NCI-H1105 (cell line): ENCODE measurements around the gene SFMBT2.
"Not testable (repeated sequence)": the region's sequence is repeated elsewhere in the genome, so short reads cannot be mapped to it uniquely, and the experiment has no call there.

Source experiments
- DNase-seq: peaks from one replicate; lab custom pipeline; 2025; lab: John Stamatoyannopoulos, UW

The SFMBT2 gene

DNA sequence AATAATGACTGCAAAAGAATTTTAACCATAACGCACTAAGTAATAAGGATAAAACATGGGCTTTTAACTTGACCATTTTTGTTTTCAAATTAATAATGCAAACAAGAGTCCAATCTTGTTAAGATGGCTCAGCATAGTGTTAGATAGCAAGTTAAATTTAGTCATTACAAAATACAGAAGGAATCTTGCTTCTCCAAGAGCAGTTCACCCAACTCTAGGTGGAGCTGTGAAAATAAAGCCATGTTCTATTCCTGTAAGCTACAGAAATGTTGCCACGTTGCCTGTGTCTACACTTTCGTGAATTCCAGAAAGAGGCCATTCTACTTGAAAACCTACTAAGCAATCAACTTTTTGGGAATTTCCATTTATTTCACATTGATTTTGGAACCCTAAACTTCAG, 191.9 kb downstream of the SFMBT2 start:
- no peak for DNase-seq

GRCh38 chr10:7212696-7213095, 198.1 kb downstream of the SFMBT2 start:
- not testable (repeated sequence) for DNase-seq

GRCh38 chr10:7211857-7212577, 198.8 kb downstream of the SFMBT2 start:
- DNase-seq = no peak

- no peak for DNase-seq
Observed at GRCh38 chr10:7210516-7210915, 200.3 kb downstream of the SFMBT2 start.

DNA sequence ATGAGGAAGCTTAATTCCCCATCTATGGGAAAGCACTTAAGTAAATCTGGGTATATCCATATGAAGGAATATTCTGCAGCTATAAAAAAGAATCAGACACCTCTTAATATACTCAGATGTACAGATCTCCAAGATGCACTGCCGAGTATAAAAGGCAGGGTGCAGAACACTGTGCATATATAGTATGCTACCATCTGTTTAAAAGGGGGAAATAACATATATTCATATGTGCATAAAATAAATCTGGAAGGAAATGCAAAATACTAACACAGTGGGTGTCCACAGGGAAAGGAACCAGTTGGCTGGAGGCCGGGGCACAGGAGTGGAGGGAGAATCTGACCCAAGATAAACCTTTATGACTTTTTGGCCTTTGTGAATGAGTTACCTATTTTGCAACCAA, 201.4 kb downstream of the SFMBT2 start:
- no peak for DNase-seq

DNA sequence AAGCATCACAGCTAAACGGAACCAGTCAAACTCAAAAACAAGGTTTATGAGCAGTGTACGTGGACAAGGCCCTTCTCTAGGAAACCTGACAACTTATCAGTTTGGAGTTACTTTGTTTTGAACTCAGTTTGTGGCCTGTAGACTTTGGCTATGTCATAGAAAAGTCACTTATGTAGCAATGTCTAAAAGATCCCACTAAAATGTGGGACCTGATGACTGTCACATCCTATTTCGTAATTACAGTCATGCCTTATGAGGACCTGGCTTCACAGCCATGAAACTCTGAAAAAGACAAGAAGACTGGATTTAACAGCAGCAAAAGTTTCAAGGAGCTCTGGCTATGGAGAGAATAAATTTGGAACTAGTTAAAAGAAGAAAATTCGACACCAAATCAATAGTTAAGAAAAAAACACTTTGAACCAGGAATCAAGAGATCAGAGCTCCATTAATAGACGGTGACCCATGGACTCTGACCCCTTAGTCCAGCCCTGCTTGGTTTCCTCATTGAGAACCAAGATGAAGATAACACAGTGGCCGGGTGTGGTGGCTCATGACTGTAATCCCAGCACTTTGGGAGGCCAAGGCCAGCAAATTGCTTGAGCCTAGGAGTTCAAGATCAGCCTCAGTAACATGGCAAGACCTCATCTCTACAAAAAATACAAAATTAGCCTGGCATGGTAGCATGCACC, 204.3 kb downstream of the SFMBT2 start:
- no peak for DNase-seq

- no peak for DNase-seq
Observed at GRCh38 chr10:7205656-7206055, 205.2 kb downstream of the SFMBT2 start.

GRCh38 chr10:7202793-7203355, 208.0 kb downstream of the SFMBT2 start:
- no peak for DNase-seq

DNA sequence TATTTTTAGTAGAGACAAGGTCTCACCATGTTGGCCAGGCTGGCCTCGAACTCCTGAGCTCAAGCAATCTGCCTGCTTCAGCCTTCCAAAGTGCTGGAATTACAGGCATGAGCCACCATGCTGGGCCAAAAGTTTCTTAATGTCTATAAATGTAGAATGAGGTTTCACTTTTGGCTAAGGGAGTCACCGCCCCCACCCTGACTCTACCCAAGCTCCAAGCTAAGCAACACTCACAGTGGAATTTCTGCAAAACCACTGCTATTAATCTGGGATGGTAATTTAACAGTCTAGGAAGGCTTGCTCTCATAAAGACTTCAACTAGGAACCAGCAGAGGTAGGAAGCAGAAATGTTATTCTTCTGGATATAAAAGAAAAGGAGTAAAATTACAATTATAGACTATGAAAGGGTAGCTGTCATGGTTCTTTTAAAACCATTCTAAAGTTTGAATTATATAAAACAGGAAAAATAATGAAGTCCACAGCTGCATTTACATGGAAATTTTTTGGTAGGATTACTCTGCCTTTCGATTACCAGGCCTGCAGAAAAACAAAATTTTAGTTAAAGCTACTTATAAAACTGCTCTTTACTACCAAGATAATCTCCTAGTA, 211.6 kb downstream of the SFMBT2 start:
- DNase-seq = no peak

DNA sequence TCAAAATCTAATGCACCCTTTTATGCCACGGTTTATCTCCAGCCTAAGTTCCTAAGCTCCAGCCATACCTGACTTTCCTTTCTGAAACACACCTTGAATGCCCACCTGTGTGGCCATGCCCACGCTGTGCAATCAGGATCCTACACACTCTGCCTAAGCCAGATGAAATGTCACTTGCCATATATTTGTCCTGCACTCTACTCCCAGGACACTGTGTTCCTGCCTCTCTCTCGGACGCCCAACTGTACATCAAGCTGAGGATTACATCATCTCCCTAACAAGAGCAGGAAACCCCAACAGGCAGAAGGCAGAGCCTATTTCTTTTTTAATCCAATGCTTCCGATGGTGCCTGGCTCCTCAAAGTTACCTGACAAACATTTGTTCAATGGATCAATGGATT, 214.6 kb downstream of the SFMBT2 start:
- DNase-seq = no peak

GRCh38 chr10:7195118-7195517, 215.7 kb downstream of the SFMBT2 start:
- DNase-seq = no peak

- no peak for DNase-seq
Observed at GRCh38 chr10:7194571-7194970, 216.3 kb downstream of the SFMBT2 start.

GRCh38 chr10:7193369-7193768, 217.5 kb downstream of the SFMBT2 start:
- DNase-seq = no peak

DNA sequence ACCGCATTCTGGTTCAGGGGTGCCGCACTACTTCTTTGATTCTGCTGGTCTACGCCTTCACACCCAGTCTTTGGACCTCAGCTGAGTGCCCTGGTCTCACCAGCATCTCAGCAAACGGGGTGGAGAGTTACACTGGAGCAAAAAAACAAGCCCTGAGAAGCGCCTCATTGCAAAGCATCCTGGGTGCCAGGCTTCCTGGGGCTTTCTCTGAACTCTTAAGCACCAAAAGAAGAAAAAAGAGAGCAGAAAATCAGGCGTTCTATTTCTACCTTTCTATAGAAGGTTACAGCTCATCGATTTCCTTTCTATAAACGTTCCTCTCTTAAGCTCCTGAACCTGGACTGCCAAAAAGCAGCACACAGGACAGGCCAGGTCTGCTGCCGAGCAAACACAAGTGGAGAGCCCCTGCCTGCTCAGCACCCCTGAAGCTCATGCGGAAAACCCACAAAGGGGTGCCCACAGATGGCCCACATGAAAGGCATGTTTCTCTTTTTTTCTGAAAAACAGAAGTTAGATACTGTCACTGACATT, 217.9 kb downstream of the SFMBT2 start:
- no peak for DNase-seq

- DNase-seq = no peak
Observed at GRCh38 chr10:7192061-7192460, 218.8 kb downstream of the SFMBT2 start.

GRCh38 chr10:7190772-7191171, 220.1 kb downstream of the SFMBT2 start:
- not testable (repeated sequence) for DNase-seq

GRCh38 chr10:7189909-7190308, 220.9 kb downstream of the SFMBT2 start:
- no peak for DNase-seq

GRCh38 chr10:7188456-7189050, 222.3 kb downstream of the SFMBT2 start:
- no peak for DNase-seq

DNA sequence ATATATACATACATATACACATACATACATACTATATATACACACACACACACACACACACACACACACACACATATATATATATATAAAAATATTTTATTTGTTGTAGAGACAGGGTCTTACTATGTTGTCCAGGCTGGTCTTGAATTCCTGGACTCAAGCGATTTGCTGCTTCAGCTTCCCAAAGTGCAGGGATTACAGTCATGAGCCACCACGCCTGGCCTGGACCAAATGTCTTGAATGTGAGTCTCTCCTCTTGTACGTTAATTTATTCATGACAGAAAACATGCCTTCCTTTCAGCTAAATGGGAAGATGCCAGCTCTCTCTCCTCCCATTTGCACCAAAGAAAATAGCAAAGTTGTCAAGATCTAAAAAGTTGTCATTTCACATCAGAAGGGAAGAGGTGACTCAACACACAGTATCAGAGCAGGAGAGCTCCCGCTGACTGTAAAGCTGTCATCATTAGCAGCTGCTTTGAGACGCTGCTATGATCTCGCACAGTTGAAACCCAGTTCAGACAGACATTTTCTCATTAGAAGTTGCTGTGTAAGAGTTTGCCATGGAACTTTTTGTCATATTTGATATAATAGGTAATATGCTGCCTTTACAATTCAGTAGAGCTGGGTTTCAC, 224.3 kb downstream of the SFMBT2 start:
- no peak for DNase-seq

- DNase-seq = no peak
Observed at GRCh38 chr10:7185367-7185690, 225.5 kb downstream of the SFMBT2 start.

- DNase-seq = no peak
Observed at GRCh38 chr10:7184660-7185366, 226.0 kb downstream of the SFMBT2 start.
